Endodermal cell (in vitro differentiated cells): ENCODE results near the gene CD82. TPM values are rescaled to one million over a fixed set of nuclear protein-coding genes. Genes with fewer than 3 reads are reported as not detected.

Experiments
- DNase-seq: peaks from one replicate; pipeline ENCODE4 v3.0.0-alpha.2; 2017
- H3K27ac ChIP-seq: 2 replicates; pipeline ENCODE4 v1.5.1; 2013; ENCODE audit warnings: mild to moderate bottlenecking, low read depth, low read length, moderate library complexity
- H3K27me3 ChIP-seq: 2 replicates; pipeline ENCODE4 v1.6.1; 2013; ENCODE audit warnings: mild to moderate bottlenecking, low read length, moderate library complexity; ENCODE audit not compliant: insufficient read depth, control insufficient read depth, poor library complexity, severe bottlenecking
- H3K36me3 ChIP-seq: 2 replicates; pipeline ENCODE4 v1.7.0; 2013; ENCODE audit warnings: mild to moderate bottlenecking, low read length, moderate library complexity; ENCODE audit not compliant: control insufficient read depth, insufficient read depth
- H3K4me1 ChIP-seq: one replicate; pipeline ENCODE4 v1.7.0; 2013; ENCODE audit warnings: low read length; ENCODE audit not compliant: control insufficient read depth, insufficient read depth
- H3K4me3 ChIP-seq: 2 replicates; pipeline ENCODE4 v1.5.1; 2013; ENCODE audit warnings: mild to moderate bottlenecking, low read length, moderate library complexity
- H3K9ac ChIP-seq: 2 replicates; pipeline ENCODE4 v1.6.1; 2013; ENCODE audit warnings: mild to moderate bottlenecking, low read length, moderate library complexity; ENCODE audit not compliant: poor library complexity, severe bottlenecking; ENCODE audit errors: extremely low read depth
- H3K9me3 ChIP-seq: 2 replicates; pipeline ENCODE4 v1.6.1; 2013; ENCODE audit warnings: mild to moderate bottlenecking, low read length, moderate library complexity; ENCODE audit not compliant: control insufficient read depth
- H3K27ac Mint-ChIP-seq: 2 replicates; pipeline ENCODE4 v1.8.0; 2020; ENCODE audit warnings: mixed read lengths
- H3K27me3 Mint-ChIP-seq: 2 replicates; pipeline ENCODE4 v1.8.0; 2021; ENCODE audit warnings: mild to moderate bottlenecking, mixed read lengths; ENCODE audit not compliant: insufficient read depth
- H3K36me3 Mint-ChIP-seq: 2 replicates; pipeline ENCODE4 v1.8.0; 2020; ENCODE audit warnings: low read depth, mixed read lengths
- H3K4me1 Mint-ChIP-seq: 2 replicates; pipeline ENCODE4 v1.8.0; 2020; ENCODE audit warnings: mixed read lengths
- H3K4me3 Mint-ChIP-seq: 2 replicates; pipeline ENCODE4 v1.8.0; 2020; ENCODE audit warnings: mild to moderate bottlenecking, moderate library complexity, mixed read lengths
- H3K9me3 Mint-ChIP-seq: 2 replicates; pipeline ENCODE4 v1.8.0; 2020; ENCODE audit warnings: mild to moderate bottlenecking, mixed read lengths
- CTCF ChIP-seq: fragments of 200-600 bp; sonication (generic); conservative IDR thresholded peaks from 2 replicates; pipeline ENCODE4 v1.5.0; 2021; ENCODE audit warnings: antibody characterized with exemption, mild to moderate bottlenecking
- WGBS, 2 experiments: methylation state at CpG; one replicate each; pipeline versions ENCODE4 v1.1.5 to v1.1.7; 2013; ENCODE audit warnings: missing lambda C conversion rate in 2 of 2, mixed read lengths in 1 of 2; ENCODE audit not compliant: insufficient coverage in 1 of 2, insufficient read length in 1 of 2; 5-methylcytosine and 5-hydroxymethylcytosine counted together
- total RNA-seq, 2 donors: library from RNA; stranded (reverse); fragmentation: NEBNext Ultra II Directional in 1 of 2; extraction: Animal tissue kit (Norgen Biotek cat#: 25700) in 1 of 2; gene quantifications; 2 replicates in 1 of 2; 3 replicates in 1 of 2; pipeline ENCODE4 v1.2.1, GENCODE V29; 2021

CD82 gene
- total RNA-seq, 2 donors from 2014 or later: 1.7 to 3.0 TPM

DNA sequence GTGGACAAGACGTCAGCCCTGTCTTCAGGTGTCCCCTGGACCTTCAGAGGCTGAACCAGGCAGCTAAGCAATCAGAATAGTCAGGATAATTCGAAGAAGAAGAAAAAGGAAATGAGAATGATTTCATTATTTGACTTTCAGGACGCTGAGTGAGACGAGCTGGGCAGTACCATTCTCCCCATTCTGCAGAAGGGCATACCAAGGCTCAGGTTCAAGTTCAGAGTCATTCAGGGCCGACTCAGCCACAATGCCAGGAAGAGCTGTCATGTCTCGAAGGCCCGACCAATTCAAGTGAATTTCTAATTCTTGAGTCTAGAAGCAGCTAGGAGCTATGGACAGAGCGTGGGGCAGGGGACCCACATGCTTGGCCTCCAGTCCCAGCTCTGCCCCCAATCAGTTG lies 33.8 kb upstream of the CD82 start:
- Mint-ChIP-seq H3K4me1 (no peaks in the 10 kb centered on the region), H3K36me3 (no peaks in the 10 kb centered on the region), H3K27me3 (peaks cover 11% of the 10 kb centered on the region), H3K9me3 (no peaks in the 10 kb centered on the region), H3K4me3 (no peak overlapping the region), H3K27ac (no peak overlapping the region)
- H3K9ac ChIP-seq: no peak overlapping the region
- no peaks in the 10 kb centered on the region for H3K9me3 ChIP-seq
- H3K4me1 ChIP-seq: no peaks in the 10 kb centered on the region
- no peak overlapping the region for H3K4me3 ChIP-seq
- H3K27me3 ChIP-seq: no peaks in the 10 kb centered on the region
- no peak for DNase-seq
- no peak overlapping the region for H3K27ac ChIP-seq
- TF ChIP-seq CTCF: no peak
- no peaks in the 10 kb centered on the region for H3K36me3 ChIP-seq
- 88 to 93% methylated on average over 8 of the region's 8 CpGs for WGBS, 2 experiments

DNA sequence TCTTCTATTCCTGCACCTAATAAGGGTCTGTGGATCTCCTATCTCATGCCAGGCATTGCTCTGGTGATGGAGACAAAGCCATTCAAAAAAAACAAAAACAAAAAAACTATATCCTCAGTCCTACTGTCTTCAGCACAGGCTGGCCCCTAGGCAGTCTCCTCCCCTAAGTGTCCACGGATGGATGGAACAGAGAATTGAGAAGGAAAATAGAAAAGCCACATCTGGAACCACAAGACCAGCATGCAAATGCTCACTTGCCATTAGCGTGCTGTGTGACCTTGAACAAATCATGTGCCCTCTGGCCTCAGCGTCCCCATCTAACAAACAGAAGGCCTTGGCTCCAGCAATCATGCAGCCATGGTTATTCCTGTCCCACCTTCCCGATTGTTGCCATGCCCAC lies 32.7 kb upstream of the CD82 start:
- peaks cover 5% of the 10 kb centered on the region for H3K27me3 ChIP-seq
- WGBS, 2 experiments: 80 to 95% methylated on average over 1 to 2 of the region's 4 CpGs
- TF ChIP-seq CTCF: no peak
- H3K9me3 ChIP-seq: no peaks in the 10 kb centered on the region
- H3K4me3 Mint-ChIP-seq: no peak overlapping the region
- H3K4me1 Mint-ChIP-seq: no peaks in the 10 kb centered on the region
- no peaks in the 10 kb centered on the region for H3K36me3 ChIP-seq
- no peak overlapping the region for H3K9ac ChIP-seq
- H3K4me1 ChIP-seq: no peaks in the 10 kb centered on the region
- H3K27ac ChIP-seq: no peak overlapping the region
- H3K4me3 ChIP-seq: no peak overlapping the region
- H3K27me3 Mint-ChIP-seq: peaks cover 13% of the 10 kb centered on the region
- H3K27ac Mint-ChIP-seq: no peak overlapping the region
- H3K36me3 Mint-ChIP-seq: no peaks in the 10 kb centered on the region
- no peaks in the 10 kb centered on the region for H3K9me3 Mint-ChIP-seq
- DNase-seq: no peak

DNA sequence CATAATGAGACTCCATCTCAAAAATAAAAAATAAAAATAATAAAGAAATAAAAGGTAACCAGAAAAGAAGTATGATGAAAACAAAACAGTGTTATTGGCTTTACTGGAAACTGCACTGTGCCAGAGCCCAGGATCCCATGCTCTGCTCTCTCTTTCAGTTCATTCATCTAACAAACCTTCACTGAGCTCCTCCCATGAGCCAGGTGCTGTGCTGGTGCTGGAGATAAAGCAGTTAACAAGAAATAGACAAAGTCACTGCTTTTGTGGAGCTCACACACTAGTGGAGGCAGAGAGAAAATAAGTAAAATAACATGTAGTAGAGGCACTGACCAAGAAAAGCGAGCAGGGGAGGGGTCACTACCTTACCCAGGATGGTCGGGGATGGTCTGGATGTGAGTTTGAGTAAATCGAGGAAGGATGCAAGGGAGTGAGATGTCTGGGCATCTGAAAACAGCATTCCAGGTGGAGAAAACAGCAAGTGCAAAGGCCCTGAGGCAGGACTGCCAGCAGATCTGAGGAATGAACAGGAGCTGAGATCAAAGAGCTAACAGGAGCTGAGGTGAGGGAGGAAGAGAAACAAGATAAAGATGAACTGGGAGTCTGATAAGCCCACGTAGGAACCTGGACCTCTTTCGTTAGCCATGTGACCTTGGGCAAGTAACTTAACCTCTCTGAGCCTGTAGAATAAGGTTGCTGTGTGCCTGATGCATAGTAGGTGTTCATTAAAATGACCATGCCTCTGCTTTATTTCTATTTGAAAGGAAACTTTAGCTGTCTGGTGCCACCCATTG lies 31.3 kb upstream of the CD82 start:
- Histone ChIP-seq H3K4me1 (no peaks in the 10 kb centered on the region), H3K9me3 (no peaks in the 10 kb centered on the region), H3K4me3 (no peak overlapping the region), H3K27me3 (peaks cover 10% of the 10 kb centered on the region), H3K36me3 (no peaks in the 10 kb centered on the region), H3K9ac (no peak overlapping the region), H3K27ac (no peak overlapping the region)
- Mint-ChIP-seq H3K27ac (no peak overlapping the region), H3K27me3 (peaks cover 21% of the 10 kb centered on the region), H3K4me1 (peaks cover 3% of the 10 kb centered on the region), H3K9me3 (no peaks in the 10 kb centered on the region), H3K36me3 (no peaks in the 10 kb centered on the region), H3K4me3 (no peak overlapping the region)
- no peak for TF ChIP-seq CTCF
- WGBS, 2 experiments: 88 to 94% methylated on average over 5 of the region's 5 CpGs
- no peak for DNase-seq
